ENCODE measurements around the gene USP19.

Gene USP19

DNA sequence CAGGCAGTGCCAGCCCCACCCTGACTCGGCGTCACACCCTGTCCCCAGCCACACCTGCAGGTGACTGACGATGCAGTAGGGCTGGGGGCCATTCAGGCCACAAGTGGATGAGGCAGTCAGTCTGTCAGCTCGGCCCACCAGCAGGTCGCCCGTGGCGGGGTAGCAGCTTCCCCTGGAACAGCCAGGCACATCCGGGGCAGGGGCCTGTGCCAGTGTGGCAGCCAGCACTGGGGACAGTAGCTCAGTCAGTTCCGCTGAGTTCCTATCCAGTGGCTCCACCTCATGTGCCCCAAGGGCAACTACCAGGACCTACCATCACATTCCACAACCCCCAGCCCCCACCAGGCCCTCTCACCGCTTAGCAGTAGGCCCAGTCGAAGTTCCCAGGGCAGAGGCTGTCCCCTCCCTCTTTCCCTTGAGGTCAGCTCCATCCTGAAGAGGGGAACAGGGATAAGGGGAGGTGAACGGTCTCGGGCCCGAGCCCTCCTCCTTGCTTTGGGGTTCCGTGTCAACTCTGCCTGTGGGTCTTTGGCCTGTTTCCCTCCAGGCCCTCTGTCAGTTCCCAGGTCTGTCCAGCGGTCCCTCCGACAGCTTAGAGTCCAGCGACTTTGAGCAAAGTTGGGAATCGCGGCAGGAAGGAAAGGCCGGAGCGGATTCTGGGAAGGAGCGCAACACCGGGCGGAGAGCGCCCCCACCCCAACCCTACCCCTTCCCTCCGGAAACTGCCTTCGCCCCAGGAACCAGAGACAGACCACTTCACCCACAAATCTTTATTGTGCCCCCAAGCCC lies 12.0 kb upstream of the USP19 start, which contains the start of gene LAMB2:
TSS of gene LAMB2 (minus strand) at position 614 of the 789 bp plus-strand sequence. CDS start at position 431, 183 bp downstream.
- peak; percentile 44 for DNase-seq

- no peak for DNase-seq
Observed at GRCh38 chr3:49132073-49132436, 11.4 kb upstream of the USP19 start.

GRCh38 chr3:49131576-49131975 lies 11.0 kb upstream of the USP19 start:
- DNase-seq, result no peak

DNA sequence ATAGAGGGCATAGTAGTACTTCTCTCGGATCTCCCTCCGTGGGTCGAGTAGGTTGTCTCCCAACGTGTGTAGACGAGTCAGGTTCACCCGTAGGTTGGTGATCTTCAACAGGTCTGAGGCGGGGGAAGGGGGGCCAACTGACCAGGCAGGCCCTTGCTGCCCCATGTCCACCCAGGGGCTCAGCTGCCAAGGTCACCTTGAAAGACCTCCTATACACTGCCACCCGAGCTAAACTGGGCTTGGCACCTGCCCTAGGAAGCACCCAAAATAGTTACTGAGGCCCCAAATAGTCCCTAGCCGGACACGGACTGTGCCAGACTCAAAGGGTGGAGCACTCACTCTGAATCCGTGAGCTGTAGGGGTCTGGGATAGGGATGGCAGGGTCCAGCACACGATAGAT lies 10.4 kb upstream of the USP19 start:
- DNase-seq, result no peak

GRCh38 chr3:49124991-49125670 lies 4.5 kb upstream of the USP19 start:
- DNase-seq, result no peak

DNA sequence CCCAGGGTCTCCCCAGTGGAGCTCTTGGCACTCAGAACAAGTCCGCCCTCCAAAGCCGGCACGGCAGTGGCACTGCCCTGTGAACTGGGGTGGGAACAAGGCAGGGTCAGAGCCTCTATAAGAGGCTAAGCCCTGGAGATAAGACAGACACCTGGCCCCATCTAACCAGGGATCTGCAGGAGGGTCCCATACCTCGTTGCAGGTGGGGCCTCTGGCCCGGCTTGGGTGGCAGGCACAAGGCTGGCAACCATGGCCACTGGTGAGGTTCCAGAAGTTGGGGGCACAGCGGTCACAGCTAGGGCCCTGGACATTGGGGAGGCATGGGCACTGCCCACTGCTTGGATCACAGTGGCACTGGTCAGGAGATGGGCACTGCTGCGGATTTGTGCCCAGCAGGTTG lies 3.6 kb upstream of the USP19 start:
- no peak for DNase-seq

DNA sequence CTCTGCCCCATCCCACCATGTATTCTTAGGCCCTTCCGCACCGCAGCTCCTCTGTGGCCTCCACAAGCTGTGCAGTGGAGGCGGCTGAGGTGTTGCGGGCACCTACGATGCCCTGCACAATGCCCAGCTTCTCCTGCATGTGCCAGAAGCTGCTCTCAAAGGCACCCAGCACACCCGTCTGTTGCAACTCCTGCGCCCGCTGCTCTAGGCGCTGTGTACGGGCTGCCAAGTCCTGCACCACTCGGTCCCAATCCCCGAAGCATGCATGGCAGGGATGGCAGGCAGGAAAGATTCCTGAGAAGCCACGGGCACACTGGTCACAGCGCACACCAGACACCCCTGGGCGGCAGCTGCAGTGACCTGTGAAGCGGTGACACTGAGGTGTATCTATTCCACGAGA lies 3.1 kb upstream of the USP19 start:
- no peak for DNase-seq

- DNase-seq, result no peak
Observed at GRCh38 chr3:49122886-49123545, 2.4 kb upstream of the USP19 start.

- DNase-seq, result no peak
Observed at GRCh38 chr3:49122451-49122850, 1.8 kb upstream of the USP19 start.

GRCh38 chr3:49122022-49122421 lies 1.4 kb upstream of the USP19 start:
- no peak for DNase-seq

DNA sequence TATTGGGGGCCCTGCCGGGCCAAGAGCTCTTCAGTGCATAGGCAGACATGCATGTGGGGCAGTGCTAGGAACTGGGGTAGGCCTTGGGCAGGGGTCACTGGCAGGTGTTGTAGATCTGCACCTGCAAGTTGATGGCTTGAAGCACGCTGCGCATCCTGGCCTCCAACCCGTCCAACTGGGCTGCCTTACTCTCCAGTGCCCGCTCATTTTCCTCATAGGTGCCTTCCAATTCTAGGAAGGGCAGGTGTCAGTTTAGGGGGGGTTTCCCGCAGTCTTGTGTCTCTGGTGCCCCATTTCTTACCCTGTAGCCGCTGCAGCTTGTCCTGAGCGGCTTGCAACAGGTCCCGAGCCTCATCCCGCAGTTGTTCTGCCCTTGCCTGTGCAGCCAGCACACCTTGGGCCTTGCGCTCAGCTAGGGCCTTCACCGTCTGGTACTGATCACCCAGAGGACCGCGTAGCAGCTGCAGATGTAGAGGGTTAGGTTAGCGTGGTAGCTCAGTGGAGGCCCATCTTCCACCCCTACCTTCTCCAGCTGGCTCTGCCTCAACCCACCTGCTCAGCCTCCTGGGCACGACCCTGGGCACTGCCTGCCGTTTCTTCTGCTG lies 611 bp upstream of the USP19 start:
- no peak for DNase-seq

- no peak for DNase-seq
Observed at GRCh38 chr3:49120096-49120437, 556 bp downstream of the USP19 start.

DNA sequence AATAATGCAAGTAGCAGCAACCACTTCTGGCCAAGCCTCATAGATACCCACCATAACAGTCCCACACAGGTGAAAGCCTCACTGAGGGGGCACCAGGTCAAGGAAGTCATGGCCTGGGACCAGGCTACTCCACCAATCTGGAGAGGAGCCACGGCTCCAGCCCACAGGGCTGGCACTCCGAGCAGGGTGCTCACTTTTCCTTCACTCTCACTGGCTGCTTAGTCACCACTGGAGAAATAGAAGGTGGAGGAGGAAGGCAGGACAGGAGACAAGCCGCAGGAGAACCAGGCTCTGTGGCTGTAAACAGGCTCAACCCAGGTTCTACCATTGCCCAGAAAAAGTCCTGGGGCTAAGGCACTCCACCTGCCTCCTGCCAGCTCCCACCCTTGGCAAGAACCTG lies 1.2 kb downstream of the USP19 start:
- DNase-seq, result no peak

- no peak for DNase-seq
Observed at GRCh38 chr3:49119036-49119435, 1.6 kb downstream of the USP19 start.

DNA sequence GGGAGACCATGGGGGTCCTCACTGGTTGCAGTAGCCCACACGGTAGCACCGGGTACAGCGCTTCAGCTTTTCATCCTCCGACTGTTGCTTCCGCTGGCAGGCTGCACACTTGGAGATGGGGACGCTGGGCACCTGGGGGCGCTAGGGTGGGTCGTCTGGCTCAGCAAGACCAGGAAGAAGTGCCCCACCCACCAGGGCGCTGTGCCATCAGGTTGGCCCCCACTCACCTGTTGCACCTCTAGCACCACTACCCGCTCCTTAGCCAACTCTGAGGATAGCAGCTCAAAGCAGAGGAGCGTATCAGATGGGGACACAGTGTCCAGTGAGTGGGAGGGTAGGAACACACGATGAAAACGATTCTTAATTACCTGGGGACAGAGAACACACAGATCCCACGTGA lies 8.4 kb downstream of the USP19 start:
- DNase-seq, result no peak

GRCh38 chr3:49111347-49111746 lies 9.3 kb downstream of the USP19 start:
- DNase-seq, result no peak

- no peak for DNase-seq
Observed at GRCh38 chr3:49110780-49111179, 9.8 kb downstream of the USP19 start.

DNA sequence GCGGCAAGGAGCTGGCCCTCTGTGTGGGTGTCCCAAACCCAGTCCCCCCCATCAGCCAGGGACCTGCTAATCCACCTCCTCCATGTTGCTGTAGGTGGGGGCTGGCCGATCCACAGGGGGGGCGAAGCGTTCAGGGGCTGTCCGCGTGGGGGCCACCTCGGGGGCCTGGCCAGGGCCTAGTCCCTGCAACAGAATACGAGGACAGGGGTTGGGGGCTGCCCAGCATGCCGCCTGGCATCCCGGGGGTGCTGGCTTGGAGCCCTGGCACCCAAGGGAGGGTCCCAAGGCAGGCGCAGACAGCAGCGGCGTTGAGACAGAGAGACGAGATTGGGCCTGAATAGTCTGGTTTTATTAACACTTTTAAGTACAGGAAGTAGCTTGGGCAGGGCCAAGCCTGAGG lies 12.3 kb downstream of the USP19 start:
- no peak for DNase-seq

- peak; percentile 72 for DNase-seq
Observed at GRCh38 chr3:49104427-49105291, 16.0 kb downstream of the USP19 start, which contains the start of gene QARS1. Gene QARS1 (minus strand): TSS chr3:49104757. CDS start chr3:49104733, 24 bp downstream.

GRCh38 chr3:49104052-49104426 lies 16.6 kb downstream of the USP19 start:
- DNase-seq, result no peak

DNA sequence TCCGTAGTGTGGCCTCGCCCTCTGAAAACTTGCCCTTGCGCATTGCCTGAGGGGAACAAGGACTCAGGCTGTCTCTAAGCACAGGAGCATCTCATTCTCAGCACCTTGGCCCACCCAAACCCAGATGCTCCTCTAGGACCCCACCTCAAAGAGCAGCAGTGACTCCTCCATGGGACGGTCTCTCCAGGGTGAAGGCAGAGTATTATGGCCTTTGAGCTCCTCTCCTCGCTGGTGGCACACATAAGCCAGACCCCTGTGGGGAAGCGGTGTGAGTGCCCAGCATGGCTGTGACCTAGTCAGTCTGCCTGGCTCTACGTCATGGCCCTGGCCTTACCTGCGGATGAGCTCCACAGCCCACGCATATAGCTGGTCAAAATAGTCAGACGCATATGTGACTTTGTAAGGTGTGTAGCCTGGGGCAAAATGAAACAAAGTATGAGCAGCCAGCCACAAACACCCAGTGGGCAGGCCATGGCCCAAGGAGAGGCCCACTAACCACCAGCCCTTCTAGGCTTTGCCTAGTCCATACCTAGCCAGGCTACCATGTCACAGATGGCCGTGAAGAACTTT lies 20.5 kb downstream of the USP19 start:
- no peak for DNase-seq

GRCh38 chr3:49098910-49099630 lies 21.6 kb downstream of the USP19 start:
- DNase-seq, result no peak
